ENCODE measurements around the gene SDK2.

SDK2 gene

DNA sequence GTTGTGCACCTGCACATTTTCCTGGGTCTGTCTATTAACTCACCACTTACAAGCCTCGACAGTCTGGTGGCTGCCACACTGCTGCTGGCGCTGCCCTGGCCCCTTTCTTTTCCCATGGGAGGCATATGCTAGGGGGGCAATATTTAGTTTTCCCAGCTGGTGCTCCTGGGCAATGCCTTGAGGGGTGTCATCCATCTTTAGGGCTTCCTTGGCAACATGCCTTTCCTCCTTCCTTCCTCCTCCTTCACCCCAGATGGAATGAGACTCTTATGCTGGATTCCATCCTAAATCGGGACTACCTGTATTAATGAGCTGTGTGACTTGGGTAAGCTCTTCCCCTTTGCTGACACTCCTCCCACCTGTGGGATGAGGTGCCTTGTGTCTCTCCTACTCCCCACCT lies 267.6 kb downstream of the SDK2 start:
- WGBS, 2 donors (ENCODE audit: extremely low coverage in 2 of 2, insufficient read length in 2 of 2, insufficient replicate concordance in 1 of 2) = no CpG with 5 or more reads among the region's 3 CpGs
- no peak overlapping the region for H3K4me3 ChIP-seq (ENCODE audit: low read length in 2 of 2)
- H3K18ac ChIP-seq (ENCODE audit: low read length) = no peak overlapping the region
- H3K4me1 ChIP-seq (ENCODE audit: control insufficient read depth in 2 of 2, insufficient read depth in 1 of 2, low read depth in 1 of 2, low read length in 2 of 2) = peaks cover 0 to 2% of the 10 kb centered on the region in 2 donors
- no peak overlapping the region for H2BK120ac ChIP-seq (ENCODE audit: low read depth, low read length)
- no peak for DNase-seq (ENCODE audit: low spot score)
- H2AK5ac ChIP-seq (ENCODE audit: low read depth, low read length) = no peak overlapping the region
- H2AFZ ChIP-seq (ENCODE audit: low read length) = no peak overlapping the region
- no peak overlapping the region for H2BK5ac ChIP-seq (ENCODE audit: low read length)
- no peak overlapping the region for H2BK15ac ChIP-seq (ENCODE audit: low read length)
- H3K14ac ChIP-seq (ENCODE audit: low read length) = no peak overlapping the region
- peaks cover 25 to 26% of the 10 kb centered on the region in 2 donors for H3K36me3 ChIP-seq (replicated peaks in 1 of 2; ENCODE audit: control insufficient read depth in 2 of 2, insufficient read depth in 2 of 2, low read length in 2 of 2)
- H3K4me2 ChIP-seq (ENCODE audit: insufficient read depth, low read length, poor library complexity, severe bottlenecking) = no peak overlapping the region
- H4K91ac ChIP-seq (ENCODE audit: low read depth, low read length, poor library complexity) = no peak overlapping the region
- no peak overlapping the region for H3K4ac ChIP-seq (ENCODE audit: low read length)
- no peak overlapping the region for H3K27ac ChIP-seq (replicated peaks; ENCODE audit: low read length)
- H3K23ac ChIP-seq (ENCODE audit: low read depth, low read length, poor library complexity) = no peak overlapping the region
- H4K8ac ChIP-seq (ENCODE audit: low read depth, low read length) = no peak overlapping the region
- H3K27me3 ChIP-seq (ENCODE audit: control insufficient read depth in 3 of 3, insufficient read depth in 3 of 3, low read depth in 1 of 3, low read length in 3 of 3) = no peaks in the 10 kb centered on the region
- no peak overlapping the region for H3K9ac ChIP-seq (ENCODE audit: low read depth, low read length, poor library complexity)
- no peak overlapping the region for H2BK12ac ChIP-seq (ENCODE audit: low read length)
- no peaks in the 10 kb centered on the region for H3K9me3 ChIP-seq (replicated peaks in 1 of 2; ENCODE audit: control insufficient read depth in 2 of 2, insufficient read depth in 1 of 2, low read depth in 1 of 2, low read length in 2 of 2)
- peaks cover 2% of the 10 kb centered on the region for H3K79me1 ChIP-seq (ENCODE audit: low read depth, low read length)

DNA sequence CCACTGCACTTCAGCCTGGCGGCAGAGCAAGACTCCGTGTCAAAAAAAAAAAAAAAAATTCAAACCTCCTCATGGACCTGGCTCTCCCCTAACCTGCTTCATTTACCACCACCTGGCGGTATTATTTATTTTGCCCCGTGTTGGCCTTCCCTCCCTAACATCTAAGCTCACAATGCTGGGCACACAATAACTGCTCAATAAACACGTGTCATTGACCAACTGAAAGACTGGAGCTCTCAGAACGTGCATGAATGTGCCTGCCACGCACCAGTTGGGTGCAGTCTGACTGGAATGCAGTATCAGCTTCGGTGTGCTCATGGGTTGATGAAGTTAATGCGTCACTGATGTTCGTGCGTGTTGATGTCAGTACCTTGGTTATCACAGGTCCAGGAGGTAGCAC lies 268.1 kb downstream of the SDK2 start:
- Histone ChIP-seq H2BK5ac (ENCODE audit: low read length) (no peak overlapping the region), H3K18ac (ENCODE audit: low read length) (no peak overlapping the region), H3K4me1 (ENCODE audit: control insufficient read depth in 2 of 2, insufficient read depth in 1 of 2, low read depth in 1 of 2, low read length in 2 of 2) (peaks cover 0 to 2% of the 10 kb centered on the region in 2 donors), H2AK5ac (ENCODE audit: low read depth, low read length) (no peak overlapping the region), H2BK120ac (ENCODE audit: low read depth, low read length) (no peak overlapping the region), H3K79me1 (ENCODE audit: low read depth, low read length) (peaks cover 2% of the 10 kb centered on the region), H3K27me3 (ENCODE audit: control insufficient read depth in 3 of 3, insufficient read depth in 3 of 3, low read depth in 1 of 3, low read length in 3 of 3) (no peaks in the 10 kb centered on the region), H4K91ac (ENCODE audit: low read depth, low read length, poor library complexity) (no peak overlapping the region), H3K23ac (ENCODE audit: low read depth, low read length, poor library complexity) (no peak overlapping the region), H2BK12ac (ENCODE audit: low read length) (no peak overlapping the region), H3K36me3 (replicated peaks in 1 of 2; ENCODE audit: control insufficient read depth in 2 of 2, insufficient read depth in 2 of 2, low read length in 2 of 2) (peaks cover 24 to 26% of the 10 kb centered on the region in 2 donors), H3K4me3 (ENCODE audit: low read length in 2 of 2) (peak overlapping the region in 1 of 2 donors; percentile 38), H3K4me2 (ENCODE audit: insufficient read depth, low read length, poor library complexity, severe bottlenecking) (no peak overlapping the region), H3K9me3 (replicated peaks in 1 of 2; ENCODE audit: control insufficient read depth in 2 of 2, insufficient read depth in 1 of 2, low read depth in 1 of 2, low read length in 2 of 2) (no peaks in the 10 kb centered on the region), H3K4ac (ENCODE audit: low read length) (no peak overlapping the region), H2AFZ (ENCODE audit: low read length) (no peak overlapping the region), H4K8ac (ENCODE audit: low read depth, low read length) (no peak overlapping the region), H2BK15ac (ENCODE audit: low read length) (no peak overlapping the region), H3K9ac (ENCODE audit: low read depth, low read length, poor library complexity) (no peak overlapping the region), H3K27ac (replicated peaks; ENCODE audit: low read length) (no peak overlapping the region), H3K14ac (ENCODE audit: low read length) (no peak overlapping the region)
- WGBS, 2 donors (ENCODE audit: extremely low coverage in 2 of 2, insufficient read length in 2 of 2, insufficient replicate concordance in 1 of 2) = no CpG with 5 or more reads among the region's 11 CpGs
- DNase-seq (ENCODE audit: low spot score) = no peak

GRCh38 chr17:73371836-73372235 lies 272.4 kb downstream of the SDK2 start:
- H3K9me3 ChIP-seq (replicated peaks in 1 of 2; ENCODE audit: control insufficient read depth in 2 of 2, insufficient read depth in 1 of 2, low read depth in 1 of 2, low read length in 2 of 2) = no peaks in the 10 kb centered on the region
- H2BK5ac ChIP-seq (ENCODE audit: low read length) = no peak overlapping the region
- no peak overlapping the region for H3K18ac ChIP-seq (ENCODE audit: low read length)
- H2BK15ac ChIP-seq (ENCODE audit: low read length) = no peak overlapping the region
- H3K9ac ChIP-seq (ENCODE audit: low read depth, low read length, poor library complexity) = no peak overlapping the region
- peaks cover 0 to 1% (median 0%) of the 10 kb centered on the region in 3 experiments for H3K27me3 ChIP-seq (ENCODE audit: control insufficient read depth in 3 of 3, insufficient read depth in 3 of 3, low read depth in 1 of 3, low read length in 3 of 3)
- no CpG with 5 or more reads among the region's 9 CpGs for WGBS, 2 donors (ENCODE audit: extremely low coverage in 2 of 2, insufficient read length in 2 of 2, insufficient replicate concordance in 1 of 2)
- H4K8ac ChIP-seq (ENCODE audit: low read depth, low read length) = no peak overlapping the region
- no peak overlapping the region for H2AK5ac ChIP-seq (ENCODE audit: low read depth, low read length)
- H3K27ac ChIP-seq (replicated peaks; ENCODE audit: low read length) = no peak overlapping the region
- no peak overlapping the region for H3K4ac ChIP-seq (ENCODE audit: low read length)
- no peak for DNase-seq (ENCODE audit: low spot score)
- H3K4me3 ChIP-seq (ENCODE audit: low read length in 2 of 2) = no peak overlapping the region
- H3K23ac ChIP-seq (ENCODE audit: low read depth, low read length, poor library complexity) = no peak overlapping the region
- H4K91ac ChIP-seq (ENCODE audit: low read depth, low read length, poor library complexity) = no peak overlapping the region
- peaks cover 21 to 23% of the 10 kb centered on the region in 2 donors for H3K36me3 ChIP-seq (replicated peaks in 1 of 2; ENCODE audit: control insufficient read depth in 2 of 2, insufficient read depth in 2 of 2, low read length in 2 of 2)
- no peak overlapping the region for H2AFZ ChIP-seq (ENCODE audit: low read length)
- no peak overlapping the region for H2BK120ac ChIP-seq (ENCODE audit: low read depth, low read length)
- no peak overlapping the region for H3K4me2 ChIP-seq (ENCODE audit: insufficient read depth, low read length, poor library complexity, severe bottlenecking)
- H3K14ac ChIP-seq (ENCODE audit: low read length) = no peak overlapping the region
- no peaks in the 10 kb centered on the region for H3K4me1 ChIP-seq (ENCODE audit: control insufficient read depth in 2 of 2, insufficient read depth in 1 of 2, low read depth in 1 of 2, low read length in 2 of 2)
- H3K79me1 ChIP-seq (ENCODE audit: low read depth, low read length) = no peaks in the 10 kb centered on the region
- no peak overlapping the region for H2BK12ac ChIP-seq (ENCODE audit: low read length)

- no peak overlapping the region for H3K27ac ChIP-seq (replicated peaks; ENCODE audit: low read length)
- no peak overlapping the region for H4K8ac ChIP-seq (ENCODE audit: low read depth, low read length)
- H2BK12ac ChIP-seq (ENCODE audit: low read length) = no peak overlapping the region
- no peak overlapping the region for H4K91ac ChIP-seq (ENCODE audit: low read depth, low read length, poor library complexity)
- DNase-seq (ENCODE audit: low spot score) = no peak
- H2BK15ac ChIP-seq (ENCODE audit: low read length) = no peak overlapping the region
- H3K4me2 ChIP-seq (ENCODE audit: insufficient read depth, low read length, poor library complexity, severe bottlenecking) = no peak overlapping the region
- H3K27me3 ChIP-seq (ENCODE audit: control insufficient read depth in 3 of 3, insufficient read depth in 3 of 3, low read depth in 1 of 3, low read length in 3 of 3) = peaks cover 0 to 1% (median 0%) of the 10 kb centered on the region in 3 experiments
- H3K9ac ChIP-seq (ENCODE audit: low read depth, low read length, poor library complexity) = no peak overlapping the region
- no peaks in the 10 kb centered on the region for H3K79me1 ChIP-seq (ENCODE audit: low read depth, low read length)
- peaks cover 3 to 5% of the 10 kb centered on the region in 2 donors for H3K4me1 ChIP-seq (ENCODE audit: control insufficient read depth in 2 of 2, insufficient read depth in 1 of 2, low read depth in 1 of 2, low read length in 2 of 2)
- no peak overlapping the region for H3K18ac ChIP-seq (ENCODE audit: low read length)
- H2BK120ac ChIP-seq (ENCODE audit: low read depth, low read length) = no peak overlapping the region
- H2AFZ ChIP-seq (ENCODE audit: low read length) = no peak overlapping the region
- peaks cover 16 to 19% of the 10 kb centered on the region in 2 donors for H3K36me3 ChIP-seq (replicated peaks in 1 of 2; ENCODE audit: control insufficient read depth in 2 of 2, insufficient read depth in 2 of 2, low read length in 2 of 2)
- H3K4ac ChIP-seq (ENCODE audit: low read length) = no peak overlapping the region
- H3K14ac ChIP-seq (ENCODE audit: low read length) = no peak overlapping the region
- H2AK5ac ChIP-seq (ENCODE audit: low read depth, low read length) = no peak overlapping the region
- H3K4me3 ChIP-seq (ENCODE audit: low read length in 2 of 2) = no peak overlapping the region
- no peaks in the 10 kb centered on the region for H3K9me3 ChIP-seq (replicated peaks in 1 of 2; ENCODE audit: control insufficient read depth in 2 of 2, insufficient read depth in 1 of 2, low read depth in 1 of 2, low read length in 2 of 2)
- no peak overlapping the region for H3K23ac ChIP-seq (ENCODE audit: low read depth, low read length, poor library complexity)
- no CpG with 5 or more reads among the region's 6 CpGs for WGBS, 2 donors (ENCODE audit: extremely low coverage in 2 of 2, insufficient read length in 2 of 2, insufficient replicate concordance in 1 of 2)
- no peak overlapping the region for H2BK5ac ChIP-seq (ENCODE audit: low read length)
Measured at GRCh38 chr17:73371285-73371684, 273.0 kb downstream of the SDK2 start.

Data from neuronal stem cell (in vitro differentiated cells).